Right lung (tissue), 5 donors: ENCODE measurements around the gene MTCH1. TPM values are rescaled to one million over a fixed set of nuclear protein-coding genes. Genes with fewer than 3 reads are reported as not detected.

ENCODE experiments used
- DNase-seq, 2 donors: peaks; one replicate each; pipeline ENCODE4 v3.0.0-alpha.2; 2013
- polyA plus RNA-seq, 5 donors: library from polyadenylated mRNA; unstranded; fragments of 120-200 nt; gene quantifications; one replicate each; pipeline versions ENCODE4 v1.2.1 to v1.2.3, GENCODE V29; 2013; ENCODE audit warnings: inconsistent platforms in 1 of 5, low replicate concordance in 1 of 5; ENCODE audit not compliant: insufficient read length in 5 of 5, insufficient read depth in 1 of 5

The MTCH1 gene
- polyA plus RNA-seq, 5 donors = 128 to 199 (median 159) TPM

DNA sequence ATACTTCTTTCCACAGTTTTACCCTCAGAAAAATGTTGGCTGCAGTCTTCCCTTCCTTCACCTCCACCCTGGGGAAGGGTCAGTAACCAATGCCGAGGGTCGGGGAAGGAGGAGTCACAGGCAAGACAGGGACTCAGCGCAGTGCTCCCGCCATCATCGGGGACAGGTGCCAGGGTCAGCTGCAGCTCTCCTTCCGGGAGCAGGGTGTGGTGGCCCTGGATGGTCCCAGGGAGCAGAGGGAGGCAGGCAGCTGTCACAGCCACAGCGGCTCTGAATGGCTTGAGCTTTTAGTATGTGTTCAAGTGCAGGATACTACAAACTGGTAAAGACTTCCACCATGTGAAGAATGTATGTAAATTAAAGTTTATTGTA lies 57.5 kb downstream of the MTCH1 start:
- no peak for DNase-seq

DNA sequence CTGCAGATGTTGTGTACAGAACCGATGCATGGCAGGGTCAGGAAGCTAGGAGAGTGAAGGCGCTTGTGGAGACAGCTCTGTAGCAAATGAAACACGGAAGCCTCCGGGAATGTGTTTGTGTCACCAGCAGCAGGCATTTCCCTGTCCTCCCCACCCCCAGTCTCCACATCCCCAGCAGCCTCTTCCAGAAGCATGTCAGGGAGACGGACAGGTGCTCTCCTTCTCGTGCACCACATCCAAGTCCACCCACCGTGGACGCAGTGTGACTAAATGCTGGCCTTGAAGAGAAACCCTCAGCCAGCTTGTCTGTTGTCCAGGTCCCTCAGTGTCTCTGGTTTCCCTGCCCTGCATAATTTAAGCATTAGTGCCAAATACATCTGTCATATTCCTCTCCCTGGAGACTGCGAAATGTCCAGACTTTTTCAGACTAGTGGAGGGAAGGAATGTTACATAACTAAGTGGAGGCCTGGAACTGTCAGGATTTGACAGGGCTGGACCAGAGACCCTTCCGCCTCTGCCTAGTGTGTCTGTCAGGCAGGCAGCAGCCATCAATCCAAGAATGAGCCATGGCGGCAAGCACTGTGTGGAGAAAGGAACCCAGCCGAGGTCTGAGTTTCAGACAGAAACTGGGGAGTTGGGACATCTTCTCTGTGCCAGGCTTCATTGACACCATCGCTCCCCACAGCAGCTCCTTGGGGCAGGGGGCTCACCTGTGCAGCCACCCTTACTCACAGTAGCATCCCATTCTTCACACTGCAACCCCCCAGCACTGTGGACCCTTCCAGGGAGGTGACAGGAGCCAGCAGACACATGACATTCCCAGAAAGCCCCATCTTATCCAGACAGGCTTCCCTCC lies 58.1 kb downstream of the MTCH1 start:
- no peak for DNase-seq

DNA sequence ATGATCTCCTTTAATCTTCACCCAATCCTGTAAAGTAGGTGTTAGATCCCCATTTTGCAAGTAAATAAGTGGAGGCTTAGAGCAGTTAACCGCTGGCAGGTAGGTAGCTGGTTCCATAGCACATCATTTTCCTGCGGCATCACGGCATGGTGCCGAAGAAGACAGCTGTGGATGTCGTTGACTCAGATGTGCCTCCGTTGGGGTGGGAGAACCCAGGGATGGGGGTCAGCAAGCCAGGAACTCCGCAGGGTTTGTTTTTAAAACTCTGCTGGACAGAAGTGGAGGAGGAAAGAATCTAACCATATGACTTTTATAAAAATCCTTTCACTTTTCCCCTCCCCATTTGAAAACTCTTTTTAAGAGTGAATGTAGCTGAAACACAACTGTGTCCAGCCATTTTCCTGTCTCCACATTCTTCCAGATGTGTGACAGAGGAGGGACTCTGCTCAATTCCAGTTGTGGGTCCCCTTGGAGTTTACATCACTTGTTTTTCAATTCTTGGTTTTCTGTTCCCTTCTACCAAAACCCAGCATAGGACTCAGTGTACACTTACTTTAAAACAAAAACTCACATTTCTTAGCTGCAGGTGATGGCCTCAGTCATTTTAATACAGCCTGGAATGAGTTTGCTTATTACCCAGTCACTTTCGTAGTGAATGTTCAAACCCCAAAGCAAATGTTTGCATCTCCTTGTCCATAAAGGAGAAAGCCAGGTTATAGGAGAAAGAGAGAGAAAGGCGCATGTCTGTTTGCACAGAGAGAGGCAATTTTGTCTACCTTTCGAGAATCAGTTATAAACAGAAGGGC lies 59.1 kb downstream of the MTCH1 start:
- DNase-seq = no peak

- DNase-seq = no peak
Measured at GRCh38 chr6:36925809-36926208, 60.2 kb downstream of the MTCH1 start.

DNA sequence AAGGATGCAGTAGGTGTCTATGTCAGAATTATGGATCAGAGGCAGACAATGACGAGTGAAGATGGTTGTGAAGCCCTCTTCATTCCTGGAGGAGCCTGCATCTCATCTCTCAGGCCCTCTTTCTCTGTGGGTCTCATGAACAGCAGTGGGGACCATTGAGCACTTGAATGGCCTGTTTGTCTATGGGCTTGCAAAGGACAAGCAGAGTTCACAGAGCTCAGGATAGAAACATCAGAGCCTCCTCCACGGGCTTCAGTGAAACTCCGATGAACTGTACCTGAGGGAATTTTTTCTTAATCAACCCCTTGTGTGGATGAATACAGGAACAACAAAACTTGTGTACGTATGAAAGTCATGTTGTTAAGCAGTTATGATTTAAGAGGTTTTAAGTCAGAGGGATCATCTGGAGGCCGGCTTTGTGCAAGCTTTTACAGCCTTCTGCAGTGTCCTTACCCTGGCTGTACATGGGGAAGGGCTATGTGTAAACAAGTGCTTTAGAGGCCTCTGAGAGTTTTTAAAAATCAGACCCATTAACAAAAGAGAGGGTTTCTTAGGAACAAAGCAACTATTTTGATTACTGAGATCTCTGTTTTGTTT lies 61.1 kb downstream of the MTCH1 start:
- DNase-seq = no peak

DNA sequence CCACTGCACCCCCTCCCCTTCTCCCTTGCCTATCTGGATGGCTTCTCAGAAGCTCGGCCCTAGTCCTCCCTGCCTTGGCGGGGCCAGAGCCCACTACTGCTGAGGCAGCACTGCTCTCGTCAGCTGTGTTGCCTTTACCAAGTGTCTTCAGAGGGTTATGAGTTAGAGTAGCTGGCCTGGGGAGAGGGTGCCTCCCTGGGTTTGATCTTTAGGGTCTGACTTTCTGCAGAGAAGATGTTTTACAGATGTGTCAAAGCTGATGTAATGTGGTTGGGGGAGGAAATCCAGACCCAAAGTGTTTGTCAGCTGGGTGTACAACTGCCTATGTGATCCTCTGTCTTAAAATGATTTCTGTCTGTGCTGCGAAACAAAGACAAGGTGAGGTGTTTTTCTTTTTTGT lies 61.9 kb downstream of the MTCH1 start:
- DNase-seq = no peak

DNA sequence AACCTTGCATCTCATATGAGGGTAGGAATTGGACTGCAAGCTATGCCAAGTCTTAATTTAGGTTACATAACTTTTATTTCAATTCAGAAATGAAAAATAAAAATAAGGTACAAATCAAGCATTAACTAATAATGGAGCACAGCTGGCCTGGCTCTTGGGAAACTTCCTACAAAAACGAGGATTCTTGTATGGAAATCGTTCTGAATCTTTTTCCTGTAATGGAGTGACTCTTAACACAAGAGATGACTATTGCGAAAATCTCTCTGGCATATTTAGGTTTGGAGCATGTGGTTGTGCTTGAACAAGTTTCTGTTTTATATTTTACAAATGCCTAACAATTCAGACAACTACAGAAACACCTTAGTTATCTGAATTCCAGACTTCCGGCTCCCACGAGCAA lies 65.5 kb downstream of the MTCH1 start:
- DNase-seq = no peak

DNA sequence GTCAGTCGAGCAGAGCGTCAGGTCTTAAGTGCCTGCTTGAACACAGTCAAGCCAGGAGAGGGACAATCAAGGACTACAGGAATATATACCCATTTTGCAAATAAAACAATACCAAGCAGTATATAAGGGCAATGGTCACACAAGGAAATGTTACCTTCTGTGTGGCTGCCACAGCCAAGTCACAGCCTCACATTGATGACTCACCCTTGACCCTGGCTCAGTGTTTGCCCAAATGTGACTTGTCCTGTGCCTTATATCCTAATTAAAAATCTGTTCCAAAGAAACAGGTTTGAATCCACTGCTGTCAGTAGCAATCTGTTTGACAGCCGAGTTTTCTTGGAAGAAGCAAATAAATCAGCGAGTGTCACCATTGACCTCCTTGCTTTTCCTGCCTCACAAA lies 65.9 kb downstream of the MTCH1 start:
- no peak for DNase-seq

Other genes with a start within 250 kb of the MTCH1 start
- 1 to 10 TPM; 5.4 to 7.9 (median 6.8) TPM for gene CPNE5, start 146.8 kb downstream of the MTCH1 start, polyA plus RNA-seq
- 10 to 100 TPM; 34.6 to 45.5 (median 39.3) TPM for gene PPIL1, start 111.4 kb downstream of the MTCH1 start, polyA plus RNA-seq
- gene C6orf89, start 100.2 kb downstream of the MTCH1 start, polyA plus RNA-seq = 10 to 100 TPM; 38.1 to 51.4 (median 48.2) TPM
- 1 to 10 TPM in 1 of 5 donors, under 1 TPM in 4; 0.08 to 1.2 (median 0.53) TPM for gene PI16, start 31.5 kb downstream of the MTCH1 start, polyA plus RNA-seq
- gene FGD2, start 19.5 kb upstream of the MTCH1 start, polyA plus RNA-seq = 1 to 10 TPM; 3.1 to 5.8 (median 5.3) TPM
- 10 to 100 TPM; 13.9 to 22.2 (median 19.7) TPM for gene PIM1, start 184.0 kb upstream of the MTCH1 start, polyA plus RNA-seq